OCI-LY3 (cell line): ENCODE data around the gene IFITM1.

ENCODE experiments used
- EZH2phosphoT487 ChIP-seq: fragments of 200-600 bp; shearing (Covaris generic); IDR thresholded peaks from 2 replicates; pipeline ENCODE4 v1.6.1; 2018; ENCODE audit warnings: antibody characterized with exemption, mixed run types, low read depth
- TF ChIP-seq, protein P1 (sequence below): fragments of 200-600, 300-600 bp; sonication (generic); IDR thresholded peaks from 2 replicates; pipeline ENCODE4 v1.5.1; 2014; ENCODE audit warnings: antibody characterized with exemption, low read length, low read depth

DNA sequence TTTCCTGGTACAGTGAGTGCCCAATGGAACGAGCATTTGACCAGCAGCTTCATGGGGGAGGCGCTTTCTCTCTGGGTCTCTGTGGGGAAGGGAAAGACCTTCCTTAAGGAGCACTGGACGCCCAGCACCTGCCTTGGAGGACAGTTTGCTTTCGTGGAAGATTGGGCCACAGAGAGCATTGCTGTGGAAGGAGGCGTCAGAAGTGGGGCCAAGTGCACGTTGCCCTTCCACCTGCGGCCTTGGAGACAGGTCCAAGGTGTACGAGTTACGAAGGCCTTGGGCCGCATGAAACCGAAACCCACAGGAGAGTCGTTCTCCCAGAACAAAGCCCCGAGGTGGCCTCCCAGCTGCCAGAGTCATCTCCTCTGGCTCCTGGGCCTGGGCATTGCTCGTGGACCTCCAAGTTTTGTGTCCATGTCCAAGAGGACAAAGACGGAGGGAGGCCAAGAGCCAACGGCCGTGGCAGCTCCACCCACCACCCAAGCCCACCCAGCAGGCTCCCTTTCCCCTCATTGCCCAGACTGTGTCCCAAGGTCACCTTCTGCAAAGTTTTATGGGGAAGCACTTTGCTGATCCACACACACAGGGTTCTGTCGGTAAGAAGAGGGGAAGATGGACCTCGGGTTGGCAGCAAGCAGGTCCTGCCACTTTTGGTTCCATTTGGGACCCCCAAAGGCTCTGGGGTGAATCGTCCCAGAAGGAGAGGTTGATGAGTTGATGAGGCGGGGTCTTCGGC lies 41.5 kb upstream of the IFITM1 start:
- TF ChIP-seq, protein P1, sequence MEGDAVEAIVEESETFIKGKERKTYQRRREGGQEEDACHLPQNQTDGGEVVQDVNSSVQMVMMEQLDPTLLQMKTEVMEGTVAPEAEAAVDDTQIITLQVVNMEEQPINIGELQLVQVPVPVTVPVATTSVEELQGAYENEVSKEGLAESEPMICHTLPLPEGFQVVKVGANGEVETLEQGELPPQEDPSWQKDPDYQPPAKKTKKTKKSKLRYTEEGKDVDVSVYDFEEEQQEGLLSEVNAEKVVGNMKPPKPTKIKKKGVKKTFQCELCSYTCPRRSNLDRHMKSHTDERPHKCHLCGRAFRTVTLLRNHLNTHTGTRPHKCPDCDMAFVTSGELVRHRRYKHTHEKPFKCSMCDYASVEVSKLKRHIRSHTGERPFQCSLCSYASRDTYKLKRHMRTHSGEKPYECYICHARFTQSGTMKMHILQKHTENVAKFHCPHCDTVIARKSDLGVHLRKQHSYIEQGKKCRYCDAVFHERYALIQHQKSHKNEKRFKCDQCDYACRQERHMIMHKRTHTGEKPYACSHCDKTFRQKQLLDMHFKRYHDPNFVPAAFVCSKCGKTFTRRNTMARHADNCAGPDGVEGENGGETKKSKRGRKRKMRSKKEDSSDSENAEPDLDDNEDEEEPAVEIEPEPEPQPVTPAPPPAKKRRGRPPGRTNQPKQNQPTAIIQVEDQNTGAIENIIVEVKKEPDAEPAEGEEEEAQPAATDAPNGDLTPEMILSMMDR: no peak
- no peak for TF ChIP-seq EZH2phosphoT487
